Measurements from ENCODE around the gene EXT2. TPM values are rescaled to one million over a fixed set of nuclear protein-coding genes. Genes with fewer than 3 reads are reported as not detected.

Gene EXT2
- polyA plus RNA-seq, 1 donor from 2014 or later: 77.5 TPM

DNA sequence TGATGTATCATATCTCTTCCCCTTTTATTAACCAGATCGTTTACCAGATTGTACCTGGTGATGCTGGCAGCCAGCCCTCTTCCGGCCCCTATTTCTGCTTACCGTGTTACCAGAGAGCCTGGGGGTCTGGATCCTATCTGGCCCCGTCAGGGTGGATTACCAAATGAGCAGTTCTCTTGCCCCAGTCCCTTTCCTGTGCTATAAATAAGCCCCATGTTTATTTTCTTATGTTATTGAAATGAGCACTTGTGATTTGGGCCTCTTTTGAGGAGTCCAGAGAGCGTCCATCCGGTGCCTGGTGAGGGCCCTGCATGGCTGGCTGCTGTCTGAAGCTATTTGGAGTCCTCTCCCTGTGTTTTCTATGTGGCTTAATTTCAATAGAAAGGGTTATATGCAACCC lies 154.9 kb downstream of the EXT2 start:
- Histone ChIP-seq H3K4me3 (ENCODE audit: low read length) (no peak overlapping the region), H3K4me2 (ENCODE audit: low read length) (no peak overlapping the region), H3K36me3 (ENCODE audit: insufficient read depth, low read length) (no peaks in the 10 kb centered on the region), H3K9ac (ENCODE audit: low read length) (no peak overlapping the region), H4K20me1 (ENCODE audit: insufficient read depth) (no peaks in the 10 kb centered on the region), H3K9me2 (ENCODE audit: insufficient read depth, low read length) (no peaks in the 10 kb centered on the region), H3K27ac (ENCODE audit: low read length) (no peak overlapping the region), H2AFZ (ENCODE audit: low read depth, low read length) (no peak overlapping the region), H3K9me3 (ENCODE audit: low read length) (no peaks in the 10 kb centered on the region), H3K27me3 (ENCODE audit: insufficient read depth, low read depth, low read length) (no peaks in the 10 kb centered on the region), H3K79me2 (replicated peaks; ENCODE audit: insufficient read depth, low read length) (no peaks in the 10 kb centered on the region), H3F3A (ENCODE audit: insufficient read depth, low read length, poor library complexity, severe bottlenecking) (no peaks in the 10 kb centered on the region)
- TF ChIP-seq POLR2AphosphoS5 (IDR thresholded peaks at IDR 0.05) (no peak), MXI1 (conservative IDR thresholded peaks at IDR 0.05; ENCODE audit: poor library complexity, severe bottlenecking) (no peak), SMC3 (conservative IDR thresholded peaks at IDR 0.05; ENCODE audit: poor library complexity) (no peak), EP300 (conservative IDR thresholded peaks at IDR 0.05; ENCODE audit: poor library complexity, severe bottlenecking) (no peak), CTCF (IDR thresholded peaks at IDR 0.05; ENCODE audit: poor library complexity, severe bottlenecking) (no peak), RAD21 (conservative IDR thresholded peaks at IDR 0.05) (no peak), TAF1 (IDR thresholded peaks at IDR 0.05; ENCODE audit: low read depth) (no peak)
- TF ChIP-seq, protein P1, sequence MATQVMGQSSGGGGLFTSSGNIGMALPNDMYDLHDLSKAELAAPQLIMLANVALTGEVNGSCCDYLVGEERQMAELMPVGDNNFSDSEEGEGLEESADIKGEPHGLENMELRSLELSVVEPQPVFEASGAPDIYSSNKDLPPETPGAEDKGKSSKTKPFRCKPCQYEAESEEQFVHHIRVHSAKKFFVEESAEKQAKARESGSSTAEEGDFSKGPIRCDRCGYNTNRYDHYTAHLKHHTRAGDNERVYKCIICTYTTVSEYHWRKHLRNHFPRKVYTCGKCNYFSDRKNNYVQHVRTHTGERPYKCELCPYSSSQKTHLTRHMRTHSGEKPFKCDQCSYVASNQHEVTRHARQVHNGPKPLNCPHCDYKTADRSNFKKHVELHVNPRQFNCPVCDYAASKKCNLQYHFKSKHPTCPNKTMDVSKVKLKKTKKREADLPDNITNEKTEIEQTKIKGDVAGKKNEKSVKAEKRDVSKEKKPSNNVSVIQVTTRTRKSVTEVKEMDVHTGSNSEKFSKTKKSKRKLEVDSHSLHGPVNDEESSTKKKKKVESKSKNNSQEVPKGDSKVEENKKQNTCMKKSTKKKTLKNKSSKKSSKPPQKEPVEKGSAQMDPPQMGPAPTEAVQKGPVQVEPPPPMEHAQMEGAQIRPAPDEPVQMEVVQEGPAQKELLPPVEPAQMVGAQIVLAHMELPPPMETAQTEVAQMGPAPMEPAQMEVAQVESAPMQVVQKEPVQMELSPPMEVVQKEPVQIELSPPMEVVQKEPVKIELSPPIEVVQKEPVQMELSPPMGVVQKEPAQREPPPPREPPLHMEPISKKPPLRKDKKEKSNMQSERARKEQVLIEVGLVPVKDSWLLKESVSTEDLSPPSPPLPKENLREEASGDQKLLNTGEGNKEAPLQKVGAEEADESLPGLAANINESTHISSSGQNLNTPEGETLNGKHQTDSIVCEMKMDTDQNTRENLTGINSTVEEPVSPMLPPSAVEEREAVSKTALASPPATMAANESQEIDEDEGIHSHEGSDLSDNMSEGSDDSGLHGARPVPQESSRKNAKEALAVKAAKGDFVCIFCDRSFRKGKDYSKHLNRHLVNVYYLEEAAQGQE (IDR thresholded peaks at IDR 0.05; ENCODE audit: borderline replicate concordance): no peak

GRCh38 chr11:44252999-44253602 lies 157.6 kb downstream of the EXT2 start:
- no peak overlapping the region for H3K4me2 ChIP-seq (ENCODE audit: low read length)
- no peak overlapping the region for H3K4me3 ChIP-seq (ENCODE audit: low read length)
- H3K27ac ChIP-seq (ENCODE audit: low read length): no peak overlapping the region
- no peaks in the 10 kb centered on the region for H3K9me2 ChIP-seq (ENCODE audit: insufficient read depth, low read length)
- H3K9me3 ChIP-seq (ENCODE audit: low read length): no peaks in the 10 kb centered on the region
- no peaks in the 10 kb centered on the region for H4K20me1 ChIP-seq (ENCODE audit: insufficient read depth)
- H3F3A ChIP-seq (ENCODE audit: insufficient read depth, low read length, poor library complexity, severe bottlenecking): no peaks in the 10 kb centered on the region
- no peaks in the 10 kb centered on the region for H3K36me3 ChIP-seq (ENCODE audit: insufficient read depth, low read length)
- H2AFZ ChIP-seq (ENCODE audit: low read depth, low read length): no peak overlapping the region
- TF ChIP-seq POLR2AphosphoS5 (IDR thresholded peaks at IDR 0.05): no peak
- TF ChIP-seq SMC3 (conservative IDR thresholded peaks at IDR 0.05; ENCODE audit: poor library complexity): no peak
- TF ChIP-seq, protein P1 (IDR thresholded peaks at IDR 0.05; ENCODE audit: borderline replicate concordance): no peak
- no peak for TF ChIP-seq EP300 (conservative IDR thresholded peaks at IDR 0.05; ENCODE audit: poor library complexity, severe bottlenecking)
- no peak for TF ChIP-seq EZH2 (IDR thresholded peaks at IDR 0.05; ENCODE audit: borderline replicate concordance, insufficient read depth, low read length, poor library complexity, severe bottlenecking)
- no peak for TF ChIP-seq CTCF (IDR thresholded peaks at IDR 0.05; ENCODE audit: poor library complexity, severe bottlenecking)
- no peak for TF ChIP-seq TAF1 (IDR thresholded peaks at IDR 0.05; ENCODE audit: low read depth)
- TF ChIP-seq RAD21 (conservative IDR thresholded peaks at IDR 0.05): no peak
- TF ChIP-seq MXI1 (conservative IDR thresholded peaks at IDR 0.05; ENCODE audit: poor library complexity, severe bottlenecking): no peak
- H3K27me3 ChIP-seq (ENCODE audit: insufficient read depth, low read depth, low read length): no peaks in the 10 kb centered on the region
- no peak overlapping the region for H3K9ac ChIP-seq (ENCODE audit: low read length)
- H3K79me2 ChIP-seq (replicated peaks; ENCODE audit: insufficient read depth, low read length): no peaks in the 10 kb centered on the region

Data from neural cell (in vitro differentiated cells).